GM06990 (cell line): ENCODE results near the gene BSG.
A peak's percentile ranks its signal among the peaks of the same experiment; 100 is the strongest.
"Not testable (repeated sequence)": the region's sequence is repeated elsewhere in the genome, so short reads cannot be mapped to it uniquely, and the experiment has no call there.

Experiments used
- DNase-seq: peaks from one replicate; pipeline ENCODE4 v3.0.0-alpha.2; 2011; ENCODE audit not compliant: insufficient read length; ENCODE audit errors: extremely low read depth
- H3K27me3 ChIP-seq: replicated peaks from 2 replicates; pipeline ENCODE4 v1.6.0; 2011; ENCODE audit warnings: low read length; ENCODE audit not compliant: control insufficient read depth, insufficient read depth
- H3K36me3 ChIP-seq: 2 replicates; pipeline ENCODE4 v1.5.1; 2011; ENCODE audit warnings: low read length; ENCODE audit not compliant: control insufficient read depth, insufficient read depth
- H3K4me3 ChIP-seq: replicated peaks from 2 replicates; pipeline ENCODE4 v1.5.1; 2011; ENCODE audit warnings: low read depth, mild to moderate bottlenecking, control low read depth, low read length
- CTCF ChIP-seq: IDR thresholded peaks from 2 replicates; pipeline ENCODE4 v1.5.1; 2011; ENCODE audit warnings: low read length, control low read depth, mild to moderate bottlenecking, inconsistent platforms; ENCODE audit not compliant: insufficient read depth, poor library complexity, severe bottlenecking

BSG gene

DNA sequence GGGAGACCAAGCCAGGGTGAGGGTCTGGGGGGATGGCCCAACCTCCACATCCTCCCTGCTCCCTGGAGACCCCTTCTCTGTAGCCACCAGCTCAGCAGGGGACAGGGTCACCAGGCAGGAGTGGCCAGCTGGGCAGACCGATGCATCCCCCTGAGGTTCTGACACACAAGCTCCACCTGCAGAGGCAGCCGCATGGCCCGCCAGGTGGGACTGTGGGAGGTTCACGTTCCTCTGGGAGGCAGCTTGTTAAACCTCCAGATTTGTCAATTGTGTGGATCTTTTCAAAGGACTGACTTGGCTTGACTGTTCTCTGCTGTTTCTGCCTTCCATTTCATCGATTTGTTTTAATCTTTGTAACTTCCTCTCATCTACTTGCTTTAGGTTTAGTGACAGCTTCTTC, 52.9 kb downstream of the BSG start:
- TF ChIP-seq CTCF, result no peak
- no peak for DNase-seq
- Histone ChIP-seq H3K27me3 (no peaks in the 10 kb centered on the region), H3K4me3 (no peak overlapping the region), H3K36me3 (peaks cover 15% of the 10 kb centered on the region)

DNA sequence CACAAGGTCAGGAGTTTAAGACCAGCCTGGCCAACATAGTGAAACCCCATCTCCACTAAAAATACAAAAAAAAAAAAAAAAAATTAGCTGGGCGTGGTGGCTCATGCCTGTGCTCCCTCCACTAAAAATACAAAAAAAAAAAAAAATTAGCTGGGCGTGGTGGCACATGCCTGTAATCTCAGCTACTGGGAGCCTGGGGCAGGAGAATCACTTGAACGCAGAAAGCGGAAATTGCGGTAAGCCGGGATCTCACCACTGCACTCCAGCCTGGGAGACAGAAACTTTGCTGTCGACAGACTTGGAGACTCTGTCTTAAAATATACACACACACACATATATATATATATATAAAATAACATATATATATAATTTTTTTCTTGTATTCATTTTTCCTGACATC, 54.2 kb downstream of the BSG start:
- DNase-seq, H3K4me3 ChIP-seq, H3K27me3 ChIP-seq: not testable (repeated sequence)
- H3K36me3 ChIP-seq, result peaks cover 15% of the 10 kb centered on the region

GRCh38 chr19:628168-628567, 55.8 kb downstream of the BSG start:
- DNase-seq, result no peak
- peak; percentile 31 for TF ChIP-seq CTCF
- no peak overlapping the region for H3K4me3 ChIP-seq
- H3K27me3 ChIP-seq, result no peaks in the 10 kb centered on the region
- H3K36me3 ChIP-seq, result peaks cover 10% of the 10 kb centered on the region

DNA sequence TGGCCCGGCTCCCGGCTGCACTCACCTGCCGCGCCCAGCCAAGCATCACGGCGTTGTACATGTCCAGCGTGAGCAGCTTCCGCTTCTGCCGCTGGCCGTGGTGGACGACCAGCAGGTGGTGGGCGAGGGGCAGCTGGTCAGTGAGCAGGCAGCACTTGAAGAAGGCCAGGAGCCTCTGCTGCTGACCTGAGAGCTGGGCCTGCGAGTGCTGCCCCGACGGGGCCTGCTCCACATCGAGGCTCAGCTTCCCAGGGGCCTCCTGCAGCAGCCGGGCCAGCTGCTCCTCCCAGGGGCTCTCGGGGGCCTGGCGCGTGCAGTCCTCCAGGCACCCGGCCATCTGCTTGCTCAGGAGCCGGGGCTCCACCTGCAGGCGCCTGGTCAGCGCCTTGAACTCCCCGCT, 57.1 kb downstream of the BSG start:
- DNase-seq, H3K4me3 ChIP-seq, H3K27me3 ChIP-seq, H3K36me3 ChIP-seq: not testable (repeated sequence)

DNA sequence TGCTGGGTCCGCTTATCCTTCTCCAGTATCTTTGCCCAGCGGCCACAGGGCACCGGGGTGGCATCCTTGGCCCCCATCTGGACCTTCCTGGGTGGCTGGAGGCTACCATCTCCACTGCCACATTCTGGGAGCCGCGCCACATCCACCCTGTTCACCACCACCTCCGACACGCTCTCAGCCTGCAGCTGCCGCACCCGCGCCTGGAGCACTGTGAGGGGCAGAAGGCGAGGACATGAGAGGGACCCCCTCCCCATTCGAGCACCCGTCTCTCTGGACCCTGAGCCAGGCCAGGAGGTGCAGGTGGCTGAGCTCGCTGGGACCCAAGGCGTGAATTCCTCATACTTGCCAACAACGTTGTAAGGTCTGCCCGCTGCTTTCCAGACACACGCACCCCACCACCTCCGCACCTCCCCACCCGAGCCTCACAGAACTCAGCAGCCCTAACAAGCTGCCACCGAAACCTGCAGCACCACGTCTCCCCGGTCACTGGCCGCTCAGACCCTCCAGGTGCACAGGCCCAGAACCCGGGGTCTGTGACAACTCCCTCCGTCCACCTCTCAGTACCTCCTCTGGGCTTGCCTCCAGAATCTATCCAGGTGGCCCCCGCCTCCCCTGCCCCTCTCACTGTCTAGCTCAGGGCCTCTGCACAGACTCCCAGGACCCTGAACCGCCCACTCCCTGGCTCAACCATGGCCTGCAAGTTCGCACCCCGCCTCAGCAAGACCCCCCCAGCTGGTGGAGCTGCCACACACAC, 57.7 kb downstream of the BSG start:
- no peaks in the 10 kb centered on the region for H3K27me3 ChIP-seq
- no peak for TF ChIP-seq CTCF
- DNase-seq, result no peak
- H3K4me3 ChIP-seq, result no peak overlapping the region
- peaks cover 7% of the 10 kb centered on the region for H3K36me3 ChIP-seq

GRCh38 chr19:632579-633067, 60.2 kb downstream of the BSG start:
- peak; percentile 66 for DNase-seq
- H3K4me3 ChIP-seq, result peak overlapping the region; percentile 66
- H3K36me3 ChIP-seq, result peaks cover 7% of the 10 kb centered on the region
- no peaks in the 10 kb centered on the region for H3K27me3 ChIP-seq
- no peak for TF ChIP-seq CTCF
